ENCODE measurements around the gene CRISPLD2.

GRCh38 chr16:84930298-84931106 lies 110.7 kb downstream of the CRISPLD2 start:
- TF ChIP-seq, protein P1, sequence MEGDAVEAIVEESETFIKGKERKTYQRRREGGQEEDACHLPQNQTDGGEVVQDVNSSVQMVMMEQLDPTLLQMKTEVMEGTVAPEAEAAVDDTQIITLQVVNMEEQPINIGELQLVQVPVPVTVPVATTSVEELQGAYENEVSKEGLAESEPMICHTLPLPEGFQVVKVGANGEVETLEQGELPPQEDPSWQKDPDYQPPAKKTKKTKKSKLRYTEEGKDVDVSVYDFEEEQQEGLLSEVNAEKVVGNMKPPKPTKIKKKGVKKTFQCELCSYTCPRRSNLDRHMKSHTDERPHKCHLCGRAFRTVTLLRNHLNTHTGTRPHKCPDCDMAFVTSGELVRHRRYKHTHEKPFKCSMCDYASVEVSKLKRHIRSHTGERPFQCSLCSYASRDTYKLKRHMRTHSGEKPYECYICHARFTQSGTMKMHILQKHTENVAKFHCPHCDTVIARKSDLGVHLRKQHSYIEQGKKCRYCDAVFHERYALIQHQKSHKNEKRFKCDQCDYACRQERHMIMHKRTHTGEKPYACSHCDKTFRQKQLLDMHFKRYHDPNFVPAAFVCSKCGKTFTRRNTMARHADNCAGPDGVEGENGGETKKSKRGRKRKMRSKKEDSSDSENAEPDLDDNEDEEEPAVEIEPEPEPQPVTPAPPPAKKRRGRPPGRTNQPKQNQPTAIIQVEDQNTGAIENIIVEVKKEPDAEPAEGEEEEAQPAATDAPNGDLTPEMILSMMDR (IDR thresholded peaks at IDR 0.05; ENCODE audit: poor library complexity, severe bottlenecking), result no peak
- TF ChIP-seq EZH2 (IDR thresholded peaks at IDR 0.05; ENCODE audit: borderline replicate concordance, insufficient read depth, low read length, poor library complexity, severe bottlenecking) (no peak), POLR2AphosphoS5 (IDR thresholded peaks at IDR 0.05) (no peak), SMC3 (conservative IDR thresholded peaks at IDR 0.05; ENCODE audit: poor library complexity) (no peak)
